HT-29 (cell line): ENCODE data around the gene ACAP3. TPM values are rescaled to one million over a fixed set of nuclear protein-coding genes. Genes with fewer than 3 reads are reported as not detected.

Source experiments
- DNase-seq: peaks from one replicate; pipeline ENCODE4 v3.0.0-alpha.2; 2015; ENCODE audit warnings: low spot score
- small RNA-seq: library from RNA; depleted of rRNA; stranded (forward); fragments of <200 nt; gene quantifications from one replicate; pipeline ENCODE3, GENCODE V24; 2014
- total RNA-seq: library from RNA; depleted of rRNA; stranded (reverse); fragments of >200 nt; shearing (Covaris generic); gene quantifications from 2 replicates; pipeline ENCODE4 v1.2.3, GENCODE V29; 2014; rRNA removed

The ACAP3 gene
- total RNA-seq, 1 experiment from 2014 or later: 104 TPM

- DNase-seq: no peak
Observed at GRCh38 chr1:1245817-1246576, 61.7 kb downstream of the ACAP3 start.

GRCh38 chr1:1245178-1245816, 62.4 kb downstream of the ACAP3 start:
- no peak for DNase-seq

GRCh38 chr1:1244192-1244811, 63.4 kb downstream of the ACAP3 start:
- peak; percentile 69 for DNase-seq

GRCh38 chr1:1243807-1244191, 63.9 kb downstream of the ACAP3 start:
- DNase-seq: no peak

- no peak for DNase-seq
Observed at GRCh38 chr1:1243266-1243660, 64.5 kb downstream of the ACAP3 start.

- no peak for DNase-seq
Observed at GRCh38 chr1:1242461-1243265, 65.1 kb downstream of the ACAP3 start.

Small RNAs within 50 kb of the gene (small RNA-seq; reads per million reads assigned to genes)
- not detected for gene MIR6726

Other genes starting within 250 kb of the ACAP3 start
- gene RNF223, start 233.6 kb downstream of the ACAP3 start, total RNA-seq: 16.2 and 16.5 TPM in 2 replicates
- gene C1orf159, start 191.8 kb downstream of the ACAP3 start, total RNA-seq: 61.4 and 67.6 TPM in 2 replicates
- 5.8 and 6.6 TPM in 2 replicates for gene TTLL10, start 134.1 kb downstream of the ACAP3 start, total RNA-seq
- gene TNFRSF18, start 101.3 kb downstream of the ACAP3 start, total RNA-seq: 0.42 TPM in 1 of 2 replicates, not detected in the other
- not detected in 2 replicates for gene TNFRSF4, start 93.8 kb downstream of the ACAP3 start, total RNA-seq
- gene SDF4, start 75.9 kb downstream of the ACAP3 start, total RNA-seq: 163 and 188 TPM in 2 replicates
- 84.2 and 87.7 TPM in 2 replicates for gene B3GALT6, start 75.7 kb downstream of the ACAP3 start, total RNA-seq
- 4.1 and 6.0 TPM in 2 replicates for gene C1QTNF12, start 61.2 kb downstream of the ACAP3 start, total RNA-seq
- gene UBE2J2, start 34.1 kb downstream of the ACAP3 start, total RNA-seq: 93.1 and 94.4 TPM in 2 replicates
- gene SCNN1D, start 27.5 kb downstream of the ACAP3 start, total RNA-seq: 0.48 and 0.50 TPM in 2 replicates
- gene PUSL1, start 667 bp upstream of the ACAP3 start, total RNA-seq: 152 and 157 TPM in 2 replicates
- 174 and 200 TPM in 2 replicates for gene INTS11, start 16.7 kb upstream of the ACAP3 start, total RNA-seq
- 62.5 and 70.5 TPM in 2 replicates for gene CPTP, start 16.9 kb upstream of the ACAP3 start, total RNA-seq
- 0.89 and 1.6 TPM in 2 replicates for gene TAS1R3, start 23.4 kb upstream of the ACAP3 start, total RNA-seq
- 246 and 269 TPM in 2 replicates for gene DVL1, start 41.5 kb upstream of the ACAP3 start, total RNA-seq
- gene MXRA8, start 50.6 kb upstream of the ACAP3 start, total RNA-seq: not detected in 2 replicates
- 377 and 383 TPM in 2 replicates for gene AURKAIP1, start 67.3 kb upstream of the ACAP3 start, total RNA-seq
- 200 and 243 TPM in 2 replicates for gene CCNL2, start 91.4 kb upstream of the ACAP3 start, total RNA-seq
- 235 and 276 TPM in 2 replicates for gene MRPL20, start 99.4 kb upstream of the ACAP3 start, total RNA-seq
- gene ANKRD65, start 113.3 kb upstream of the ACAP3 start, total RNA-seq: 0.44 and 1.4 TPM in 2 replicates
- 220 and 232 TPM in 2 replicates for gene VWA1, start 127.8 kb upstream of the ACAP3 start, total RNA-seq
- gene ATAD3C, start 141.8 kb upstream of the ACAP3 start, total RNA-seq: 2.3 and 3.1 TPM in 2 replicates
- 102 and 111 TPM in 2 replicates for gene ATAD3B, start 163.8 kb upstream of the ACAP3 start, total RNA-seq
- gene ATAD3A, start 204.2 kb upstream of the ACAP3 start, total RNA-seq: 155 and 162 TPM in 2 replicates
- 1.4 and 2.4 TPM in 2 replicates for gene TMEM240, start 232.7 kb upstream of the ACAP3 start, total RNA-seq